ENCODE data around the gene IL21R. TPM values are rescaled to one million over a fixed set of nuclear protein-coding genes. Genes with fewer than 3 reads are reported as not detected.

The IL21R gene
- total and polyA plus RNA-seq, 9 of the 15 experiments (the other 6 are each of a cell fraction or from before 2014, with no cell fraction given): 0.04 to 0.34 (median 0.18) TPM; not detected in 1

- FAIRE-seq (peak; percentile 92), ATAC-seq (peak; percentile 96), DNase-seq (ENCODE audit: extremely low read depth in 1 of 4, low spot score in 3 of 4) (peak; percentile 83 to 94 (median 92))
- Histone ChIP-seq H3K27ac (ENCODE audit: extremely low read depth, low read depth, low read length) (no peak overlapping the region), H3K27me3 (ENCODE audit: control insufficient read depth in 2 of 2, insufficient read depth in 2 of 2, low read length in 2 of 2) (peaks cover 0 to 9% of the 10 kb centered on the region in 2 experiments; a peak in 2 of 5 replicates), H3K9me3 (replicated peaks; ENCODE audit: control insufficient read depth, insufficient read depth, low read depth, low read length) (no peaks in the 10 kb centered on the region), H2AFZ (ENCODE audit: low read depth, low read length) (peak overlapping the region; percentile 87), H4K20me1 (replicated peaks; ENCODE audit: control insufficient read depth, insufficient read depth, low read length) (no peaks in the 10 kb centered on the region), H3K4me1 (replicated peaks in 1 of 2; ENCODE audit: control insufficient read depth in 2 of 2, insufficient read depth in 2 of 2, low read length in 2 of 2) (peaks cover 9 to 11% of the 10 kb centered on the region in 2 experiments), H3K9me1 (ENCODE audit: control insufficient read depth, insufficient read depth, low read length) (no peaks in the 10 kb centered on the region), H3K79me2 (ENCODE audit: control insufficient read depth, insufficient read depth, low read length) (no peaks in the 10 kb centered on the region), H3K4me3 (no peak overlapping the region), H3K4me2 (ENCODE audit: insufficient read depth, low read length) (peak overlapping the region; percentile 68), H3K36me3 (ENCODE audit: control insufficient read depth, insufficient read depth, low read length) (no peaks in the 10 kb centered on the region), H3K9ac (ENCODE audit: insufficient read depth in 1 of 2, low read depth in 2 of 2, low read length in 2 of 2) (peak overlapping the region in 1 of 2 experiments; percentile 80; a peak in 2 of 4 replicates)
- POLR2A ChIA-PET: interaction anchor here (0.6 to 1.5 kb wide), 3 partner anchors 13 to 263 kb away, joined by 3 to 5 read pairs (median 3); no protein-coding TSS in a partner anchor
- intact Hi-C loops (cut with micrococcal nuclease): loop anchor here (1.0 to 5.0 kb wide), 4 partner anchors 90 to 212 kb away; no protein-coding TSS in a partner anchor
- 23% methylated on average over 21 of the region's 27 CpGs for WGBS (ENCODE audit: insufficient coverage, low coverage, missing lambda C conversion rate)
- CTCF ChIA-PET (ENCODE audit: low intra/inter-chr PET ratio): interaction anchor here (1.0 to 3.2 kb wide), 3 partner anchors 133 to 212 kb away, joined by 4 to 19 read pairs (median 14); no protein-coding TSS in a partner anchor
- in situ Hi-C loops (cut with MboI): loop anchor here (5.0 kb wide), 1 partner anchor 190 kb away; no protein-coding TSS in a partner anchor
- no TSS peak for BruUV-seq (replicated peaks)
- TF ChIP-seq ZBTB9 (CRISPR knock-in tag; IDR thresholded peaks at IDR 0.05) (0 out of 2 replicates have a peak, but pooled peaks have one; percentile 36), KDM1A (IDR thresholded peaks at IDR 0.05) (peak; percentile 57 to 78; a peak in 3 of 4 replicates), REST (IDR thresholded peaks at IDR 0.05; ENCODE audit: borderline replicate concordance) (peak; percentile 87), REST (CRISPR knock-in tag; IDR thresholded peaks at IDR 0.05; ENCODE audit: low read depth) (no peak), CC2D1A (IDR thresholded peaks at IDR 0.05) (peak; percentile 70), L3MBTL2 (IDR thresholded peaks at IDR 0.05) (peak; percentile 60), ETS2 (tag; IDR thresholded peaks at IDR 0.05; ENCODE audit: borderline replicate concordance, poor library complexity, severe bottlenecking) (no peak), FOXA1 (IDR thresholded peaks at IDR 0.05; ENCODE audit: borderline replicate concordance) (no peak), ARID2 (IDR thresholded peaks at IDR 0.05) (peak; percentile 49; the same call in 1 of the 2 replicates), ADNP (tag; IDR thresholded peaks at IDR 0.05) (peak; percentile 57; the same call in 1 of the 2 replicates), BRD9 (IDR thresholded peaks at IDR 0.05; ENCODE audit: low read depth, partially characterized antibody) (peak; percentile 53), SPI1 (IDR thresholded peaks at IDR 0.05; ENCODE audit: borderline replicate concordance, low read depth, low read length) (peak; percentile 50; the same call in 1 of the 2 replicates)
Measured at GRCh38 chr16:27367461-27368357, 34.3 kb upstream of the IL21R start.
